Kidney (tissue), 14 donors: ENCODE results near the gene FBXO2. TPM values are rescaled to one million over a fixed set of nuclear protein-coding genes. Genes with fewer than 3 reads are reported as not detected.

Experiments used
- DNase-seq, 5 donors: peaks; one replicate each; pipeline ENCODE4 v3.0.0-alpha.2; 2013 to 2020
- FAIRE-seq: peaks from 2 replicates; lab custom pipeline; 2012; peaks lifted over from hg19 to GRCh38; lab: Jason Lieb, UNC
- H3K27ac ChIP-seq, 2 donors: one replicate each; pipeline ENCODE4 v1.7.0; 2013; ENCODE audit warnings: low read depth in 2 of 2, low read length in 2 of 2, inconsistent platforms in 1 of 2
- H3K27me3 ChIP-seq: one replicate; pipeline ENCODE4 v1.7.1; 2013; ENCODE audit warnings: low read length, inconsistent platforms; ENCODE audit not compliant: control insufficient read depth, insufficient read depth
- H3K36me3 ChIP-seq, 3 donors: one replicate each; pipeline versions ENCODE4 v1.7.0 to v1.7.1; 2013; ENCODE audit warnings: low read length in 3 of 3, control low read depth in 1 of 3, inconsistent platforms in 1 of 3; ENCODE audit not compliant: insufficient read depth in 3 of 3, control insufficient read depth in 2 of 3
- H3K4me1 ChIP-seq, 3 donors: one replicate each; pipeline versions ENCODE4 v1.7.0 to v1.7.1; 2013; ENCODE audit warnings: low read length in 3 of 3, inconsistent platforms in 1 of 3, low read depth in 1 of 3; ENCODE audit not compliant: control insufficient read depth in 2 of 3, insufficient read depth in 2 of 3
- H3K4me3 ChIP-seq, 3 donors: one replicate each; pipeline versions ENCODE4 v1.7.0 to v1.8.1; 2013; ENCODE audit warnings: low read length in 3 of 3, control low read depth in 1 of 3, inconsistent platforms in 1 of 3
- H3K9ac ChIP-seq, 3 donors: one replicate each; pipeline versions ENCODE4 v1.7.0 to v1.7.1; 2013; ENCODE audit warnings: low read length in 3 of 3, control low read depth in 1 of 3, inconsistent platforms in 1 of 3
- H3K9me3 ChIP-seq, 3 donors: one replicate each; pipeline versions ENCODE4 v1.7.0 to v1.7.1; 2013; ENCODE audit warnings: low read length in 3 of 3, control low read depth in 1 of 3, inconsistent platforms in 1 of 3; ENCODE audit not compliant: control insufficient read depth in 2 of 3, insufficient read depth in 1 of 3
- intact Hi-C: fragments of 100-400 bp; cut with DNase I; formaldehyde crosslinking; loops from one replicate; pipeline ENCODE4 v1.11.1; 2022
- polyA plus RNA-seq: library from polyadenylated mRNA; stranded (reverse); fragments of 350-450 nt; fragmentation: Illumina TruSeq; extraction: RNeasy Lipid Tissue Mini Kit (QIAGEN cat#74804); gene quantifications from one replicate; pipeline ENCODE4 v1.2.3, GENCODE V29; 2014; ENCODE audit warnings: low read depth, low replicate concordance; ENCODE audit not compliant: insufficient read depth
- total RNA-seq: library from RNA; stranded (reverse); fragmentation: NEBNext Ultra II Directional; extraction: Animal tissue kit (Norgen Biotek cat#: 25700); gene quantifications from one replicate; pipeline ENCODE4 v1.2.1, GENCODE V29; 2021
- TF ChIP-seq, protein P1 (sequence below): IDR thresholded peaks from 3 replicates; pipeline ENCODE4 v1.5.1; 2012; ENCODE audit warnings: mild to moderate bottlenecking, moderate library complexity, borderline replicate concordance; ENCODE audit not compliant: insufficient read depth; ENCODE audit errors: extremely low read depth
- donor health status: control.
- donor health status: control.
- donor health status: control.
- donor health status: control.
- donor health status: control.
- donor health status: DM: yes; HTN: yes; CAD: no.
- donor health status: Normal renal cell carcinoma (clear cell type).

The FBXO2 gene
- total and polyA plus RNA-seq, 2 donors from 2014 or later: 10.2 to 38.4 TPM

DNA sequence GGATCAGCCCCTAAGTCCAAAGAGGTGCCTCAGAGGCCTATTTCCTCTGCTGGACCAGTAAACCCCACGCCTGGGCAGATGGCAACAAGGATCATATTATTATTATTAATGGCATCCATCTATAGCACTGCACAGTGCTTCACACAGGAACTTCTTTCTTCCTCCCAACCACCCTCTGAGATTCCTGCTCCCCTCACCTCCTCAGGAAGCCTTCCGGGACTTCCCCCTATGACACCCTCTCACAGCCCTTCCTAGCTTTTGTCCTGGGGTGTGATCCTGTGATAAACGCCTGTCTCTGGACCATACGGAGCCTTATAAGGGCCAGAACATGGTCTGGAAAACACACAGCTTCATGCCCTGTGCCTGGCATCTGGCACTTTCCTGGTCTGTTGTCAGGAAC, 3.2 kb downstream of the FBXO2 start:
- no peaks in the 10 kb centered on the region for H3K36me3 ChIP-seq
- H3K9me3 ChIP-seq: no peaks in the 10 kb centered on the region
- TF ChIP-seq, protein P1, sequence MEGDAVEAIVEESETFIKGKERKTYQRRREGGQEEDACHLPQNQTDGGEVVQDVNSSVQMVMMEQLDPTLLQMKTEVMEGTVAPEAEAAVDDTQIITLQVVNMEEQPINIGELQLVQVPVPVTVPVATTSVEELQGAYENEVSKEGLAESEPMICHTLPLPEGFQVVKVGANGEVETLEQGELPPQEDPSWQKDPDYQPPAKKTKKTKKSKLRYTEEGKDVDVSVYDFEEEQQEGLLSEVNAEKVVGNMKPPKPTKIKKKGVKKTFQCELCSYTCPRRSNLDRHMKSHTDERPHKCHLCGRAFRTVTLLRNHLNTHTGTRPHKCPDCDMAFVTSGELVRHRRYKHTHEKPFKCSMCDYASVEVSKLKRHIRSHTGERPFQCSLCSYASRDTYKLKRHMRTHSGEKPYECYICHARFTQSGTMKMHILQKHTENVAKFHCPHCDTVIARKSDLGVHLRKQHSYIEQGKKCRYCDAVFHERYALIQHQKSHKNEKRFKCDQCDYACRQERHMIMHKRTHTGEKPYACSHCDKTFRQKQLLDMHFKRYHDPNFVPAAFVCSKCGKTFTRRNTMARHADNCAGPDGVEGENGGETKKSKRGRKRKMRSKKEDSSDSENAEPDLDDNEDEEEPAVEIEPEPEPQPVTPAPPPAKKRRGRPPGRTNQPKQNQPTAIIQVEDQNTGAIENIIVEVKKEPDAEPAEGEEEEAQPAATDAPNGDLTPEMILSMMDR: no peak
- FAIRE-seq: no peak
- peaks cover 0 to 9% (median 0%) of the 10 kb centered on the region in 3 donors for H3K4me1 ChIP-seq
- no peak overlapping the region for H3K27ac ChIP-seq
- no peak overlapping the region for H3K4me3 ChIP-seq
- no peak for DNase-seq
- H3K9ac ChIP-seq: no peak overlapping the region
- intact Hi-C loops: no loop called here
- H3K27me3 ChIP-seq: peaks cover 11% of the 10 kb centered on the region

DNA sequence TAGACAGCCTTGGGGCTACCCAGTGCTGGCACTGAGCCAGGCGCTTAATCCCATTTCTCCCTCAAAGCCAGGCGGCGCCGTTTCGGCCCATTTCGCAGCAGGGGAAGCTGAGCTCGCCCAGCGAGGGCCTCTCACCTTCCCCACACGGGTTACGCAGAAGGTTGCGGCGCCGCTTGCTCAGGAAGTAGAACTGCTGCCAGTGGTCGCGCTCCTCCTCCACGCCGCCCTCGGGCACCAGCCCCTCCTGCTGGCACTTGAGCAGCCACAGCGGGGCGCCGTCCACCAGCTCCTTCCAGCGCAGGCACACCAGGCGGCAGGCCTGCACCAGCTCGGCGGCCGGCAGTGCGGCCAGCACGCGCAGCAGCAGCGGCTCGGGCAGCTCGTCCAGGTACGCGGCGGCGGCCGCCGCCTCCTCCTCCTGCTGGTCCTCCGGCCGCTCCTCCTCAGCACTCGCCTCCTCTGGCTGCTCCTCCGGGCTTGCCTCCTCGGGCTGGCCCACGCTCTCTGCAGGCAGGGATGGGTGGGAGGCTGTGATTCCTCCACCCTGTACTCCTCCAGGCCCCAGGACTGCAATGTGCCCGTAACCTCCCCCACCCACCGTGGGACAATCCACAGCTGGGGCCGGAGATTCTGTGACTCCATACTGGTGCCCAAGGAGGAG, 3.8 kb downstream of the FBXO2 start:
- no peak overlapping the region for H3K27ac ChIP-seq
- FAIRE-seq (no peak), DNase-seq (peak; percentile 75 to 93 (median 86))
- no peaks in the 10 kb centered on the region for H3K36me3 ChIP-seq
- TF ChIP-seq, protein P1: peak; percentile 78
- H3K4me3 ChIP-seq: no peak overlapping the region
- intact Hi-C loops: no loop called here
- H3K27me3 ChIP-seq: peaks cover 11% of the 10 kb centered on the region
- no peak overlapping the region for H3K9ac ChIP-seq
- no peaks in the 10 kb centered on the region for H3K9me3 ChIP-seq
- H3K4me1 ChIP-seq: peaks cover 0 to 4% (median 0%) of the 10 kb centered on the region in 3 donors

DNA sequence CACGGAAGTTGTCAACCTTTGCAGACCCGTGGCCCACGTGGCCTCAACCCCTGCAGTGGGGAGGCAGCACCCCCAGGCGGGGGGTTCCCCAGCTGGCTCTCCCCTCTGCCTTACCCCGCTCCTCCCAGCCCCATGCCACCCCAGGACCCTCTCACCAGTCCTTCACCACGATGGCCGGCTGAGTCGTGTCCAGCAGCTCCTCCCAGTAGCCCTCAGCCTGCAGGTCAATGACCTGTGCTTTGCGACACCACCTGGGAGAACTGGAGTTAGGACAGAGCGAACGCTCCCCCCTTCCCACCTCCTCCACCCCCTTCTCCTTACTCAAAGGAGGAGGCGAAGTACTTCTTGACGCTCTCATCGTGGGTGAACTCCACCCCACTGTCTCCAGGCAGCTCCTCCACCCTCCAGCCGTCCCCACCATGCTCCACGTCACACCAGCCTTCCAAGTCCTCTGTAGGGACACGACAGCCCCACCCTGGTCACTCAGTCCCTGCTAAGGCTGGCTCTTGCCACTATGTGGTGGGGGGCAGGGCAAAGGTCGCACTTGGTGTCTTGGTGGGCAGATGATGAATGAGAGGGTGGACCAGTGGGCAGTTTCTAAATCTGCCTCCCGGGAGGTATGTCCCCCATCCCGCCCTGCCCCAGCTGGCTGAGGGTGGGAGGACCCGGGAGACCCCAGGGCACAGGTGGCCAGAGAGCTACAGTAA, 4.5 kb downstream of the FBXO2 start:
- peaks cover 11% of the 10 kb centered on the region for H3K27me3 ChIP-seq
- FAIRE-seq: no peak
- H3K4me3 ChIP-seq: no peak overlapping the region
- H3K9ac ChIP-seq: no peak overlapping the region
- peak in 1 of 5 donors; percentile 59 for DNase-seq
- H3K36me3 ChIP-seq: no peaks in the 10 kb centered on the region
- intact Hi-C loops: loop anchor here (10.0 kb wide), 1 partner anchor 405 kb away; no protein-coding TSS in a partner anchor
- H3K9me3 ChIP-seq: no peaks in the 10 kb centered on the region
- peaks cover 0 to 4% (median 0%) of the 10 kb centered on the region in 3 donors for H3K4me1 ChIP-seq
- TF ChIP-seq, protein P1: no peak
- H3K27ac ChIP-seq: no peak overlapping the region
